MM.1S (cell line): ENCODE measurements around the gene CLTCL1.

Source experiments
- DNase-seq: peaks from one replicate; pipeline ENCODE4 v3.0.0-alpha.2; 2015
- H2AFZ ChIP-seq: fragments of 300-600 bp; sonication (generic); 2 replicates; pipeline ENCODE4 v1.6.0; 2016; ENCODE audit warnings: antibody characterized with exemption, low read length
- H3F3A ChIP-seq: fragments of 300-600 bp; sonication (generic); 2 replicates; pipeline ENCODE4 v1.6.1; 2016; ENCODE audit warnings: mild to moderate bottlenecking, antibody characterized with exemption, low read length, moderate library complexity, mixed read lengths; ENCODE audit not compliant: insufficient read depth
- H3K27ac ChIP-seq: fragments of 300-600 bp; sonication (generic); 2 replicates; pipeline ENCODE4 v1.5.1; 2016; ENCODE audit warnings: mild to moderate bottlenecking, low read length
- H3K27me3 ChIP-seq: fragments of 300-600 bp; sonication (generic); replicated peaks from 2 replicates; pipeline ENCODE4 v1.6.0; 2016; ENCODE audit warnings: low read length; ENCODE audit not compliant: insufficient read depth
- H3K36me3 ChIP-seq: fragments of 300-600 bp; sonication (generic); replicated peaks from 2 replicates; pipeline ENCODE4 v1.6.1; 2016; ENCODE audit warnings: mild to moderate bottlenecking, low read length, mixed read lengths; ENCODE audit not compliant: insufficient read depth
- H3K4me1 ChIP-seq: fragments of 300-600 bp; sonication (generic); 2 replicates; pipeline ENCODE4 v1.6.1; 2016; ENCODE audit warnings: low read length, mixed read lengths
- H3K4me2 ChIP-seq: fragments of 300-600 bp; sonication (generic); 2 replicates; pipeline ENCODE4 v1.6.0; 2016; ENCODE audit warnings: low read depth, low read length
- H3K4me3 ChIP-seq: fragments of 300-600 bp; sonication (generic); 2 replicates; pipeline ENCODE4 v1.5.1; 2016; ENCODE audit warnings: low read length, mixed read lengths
- H3K79me2 ChIP-seq: fragments of 300-600 bp; sonication (generic); 2 replicates; pipeline ENCODE4 v1.6.1; 2016; ENCODE audit warnings: mixed run types, low read length, mixed read lengths
- H3K9ac ChIP-seq: fragments of 300-600 bp; sonication (generic); 2 replicates; pipeline ENCODE4 v1.6.1; 2016; ENCODE audit warnings: low read length, mixed read lengths
- H3K9me2 ChIP-seq: fragments of 300-600 bp; sonication (generic); replicated peaks from 2 replicates; pipeline ENCODE4 v1.6.1; 2016; ENCODE audit warnings: mild to moderate bottlenecking, low read length, mixed read lengths; ENCODE audit not compliant: insufficient read depth
- H3K9me3 ChIP-seq: fragments of 300-600 bp; sonication (generic); replicated peaks from 2 replicates; pipeline ENCODE4 v1.6.1; 2016; ENCODE audit warnings: mild to moderate bottlenecking, low read length, mixed read lengths; ENCODE audit not compliant: insufficient read depth
- H4K20me1 ChIP-seq: fragments of 300-600 bp; sonication (generic); 2 replicates; pipeline ENCODE4 v1.6.1; 2016; ENCODE audit warnings: mild to moderate bottlenecking, low read length, moderate library complexity, mixed read lengths; ENCODE audit not compliant: insufficient read depth
- EZH2 ChIP-seq: fragments of 300-600 bp; sonication (generic); optimal IDR thresholded peaks from 2 replicates; pipeline ENCODE3; 2017; ENCODE audit warnings: low read depth, mild to moderate bottlenecking, antibody characterized with exemption, low read length, mixed read lengths
- EZH2phosphoT487 ChIP-seq: fragments of 300-600 bp; sonication (generic); IDR thresholded peaks from 2 replicates; pipeline ENCODE4 v1.6.1; 2018; ENCODE audit warnings: antibody characterized with exemption, low read length
- TF ChIP-seq, protein P1 (sequence below): fragments of 300-600 bp; sonication (generic); IDR thresholded peaks from 2 replicates; pipeline ENCODE4 v1.5.1; 2016; ENCODE audit warnings: antibody characterized with exemption, low read length, mixed read lengths

The CLTCL1 gene

DNA sequence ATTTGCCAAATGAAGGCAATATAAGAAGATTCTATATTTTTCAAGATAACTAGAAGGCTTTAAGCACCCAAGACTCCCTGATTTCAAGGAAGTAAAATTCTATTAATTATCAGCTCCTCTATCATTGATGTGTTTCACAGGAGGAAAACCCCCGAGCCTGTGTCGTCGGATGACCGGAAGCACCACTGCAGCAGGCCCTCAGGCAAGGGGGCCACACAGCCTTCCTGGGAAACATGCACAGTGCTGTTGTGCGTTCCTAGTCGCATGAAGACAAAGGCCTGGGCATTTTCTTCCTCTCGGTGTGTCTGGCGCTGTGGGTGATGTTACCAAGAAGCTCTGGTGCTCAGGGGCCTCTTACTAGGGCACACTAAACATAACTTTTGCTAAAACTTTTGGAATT lies 16.4 kb downstream of the CLTCL1 start:
- no peak for DNase-seq
- H3K36me3 ChIP-seq: no peaks in the 10 kb centered on the region
- H3K9me3 ChIP-seq: no peaks in the 10 kb centered on the region
- H3K79me2 ChIP-seq: no peaks in the 10 kb centered on the region
- no peaks in the 10 kb centered on the region for H3F3A ChIP-seq
- no peaks in the 10 kb centered on the region for H4K20me1 ChIP-seq
- H3K9me2 ChIP-seq: no peaks in the 10 kb centered on the region
- no peak overlapping the region for H2AFZ ChIP-seq
- H3K4me3 ChIP-seq: no peak overlapping the region
- H3K27me3 ChIP-seq: no peaks in the 10 kb centered on the region
- no peak overlapping the region for H3K9ac ChIP-seq
- no peak overlapping the region for H3K4me2 ChIP-seq
- no peak overlapping the region for H3K27ac ChIP-seq
- TF ChIP-seq EZH2 (no peak), EZH2phosphoT487 (no peak)
- no peaks in the 10 kb centered on the region for H3K4me1 ChIP-seq

DNA sequence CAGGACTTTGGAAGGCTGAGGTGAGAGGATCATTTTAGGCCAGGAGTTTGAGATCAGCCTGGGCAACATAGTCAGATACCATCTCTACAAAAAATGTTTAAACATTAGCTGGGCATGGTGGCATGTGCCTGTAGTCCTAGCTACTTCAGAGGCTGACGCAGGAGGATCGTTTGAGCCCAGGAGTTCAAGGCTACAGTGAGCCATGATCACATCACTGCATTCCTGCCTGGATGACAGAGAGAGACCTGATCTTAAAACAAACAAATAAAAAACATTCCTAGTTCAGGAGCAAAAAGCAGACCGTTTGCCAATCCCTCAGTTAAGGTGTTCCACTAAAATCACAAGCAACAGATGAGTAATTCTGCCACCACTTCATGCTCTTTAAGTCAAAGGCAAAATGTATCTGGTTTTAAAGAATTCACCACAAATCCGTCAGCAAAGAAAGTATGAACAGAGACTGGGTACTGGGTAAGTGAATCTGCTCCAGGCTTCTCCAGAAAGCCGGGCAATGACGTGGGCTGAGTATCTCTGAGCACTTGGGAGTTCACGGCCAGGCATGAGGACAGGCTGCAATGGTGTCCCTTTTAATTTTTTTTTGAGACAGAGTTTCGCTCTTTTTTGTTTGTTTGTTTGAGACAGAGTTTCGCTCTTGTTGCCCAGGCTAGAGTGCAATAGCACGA lies 19.5 kb downstream of the CLTCL1 start:
- no peak overlapping the region for H3K4me2 ChIP-seq
- TF ChIP-seq EZH2phosphoT487 (no peak), EZH2 (no peak)
- TF ChIP-seq, protein P1, sequence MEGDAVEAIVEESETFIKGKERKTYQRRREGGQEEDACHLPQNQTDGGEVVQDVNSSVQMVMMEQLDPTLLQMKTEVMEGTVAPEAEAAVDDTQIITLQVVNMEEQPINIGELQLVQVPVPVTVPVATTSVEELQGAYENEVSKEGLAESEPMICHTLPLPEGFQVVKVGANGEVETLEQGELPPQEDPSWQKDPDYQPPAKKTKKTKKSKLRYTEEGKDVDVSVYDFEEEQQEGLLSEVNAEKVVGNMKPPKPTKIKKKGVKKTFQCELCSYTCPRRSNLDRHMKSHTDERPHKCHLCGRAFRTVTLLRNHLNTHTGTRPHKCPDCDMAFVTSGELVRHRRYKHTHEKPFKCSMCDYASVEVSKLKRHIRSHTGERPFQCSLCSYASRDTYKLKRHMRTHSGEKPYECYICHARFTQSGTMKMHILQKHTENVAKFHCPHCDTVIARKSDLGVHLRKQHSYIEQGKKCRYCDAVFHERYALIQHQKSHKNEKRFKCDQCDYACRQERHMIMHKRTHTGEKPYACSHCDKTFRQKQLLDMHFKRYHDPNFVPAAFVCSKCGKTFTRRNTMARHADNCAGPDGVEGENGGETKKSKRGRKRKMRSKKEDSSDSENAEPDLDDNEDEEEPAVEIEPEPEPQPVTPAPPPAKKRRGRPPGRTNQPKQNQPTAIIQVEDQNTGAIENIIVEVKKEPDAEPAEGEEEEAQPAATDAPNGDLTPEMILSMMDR: no peak
- no peaks in the 10 kb centered on the region for H3F3A ChIP-seq
- no peak overlapping the region for H2AFZ ChIP-seq
- DNase-seq: no peak
- no peak overlapping the region for H3K4me3 ChIP-seq
- no peaks in the 10 kb centered on the region for H3K4me1 ChIP-seq
- no peaks in the 10 kb centered on the region for H4K20me1 ChIP-seq
- no peak overlapping the region for H3K9ac ChIP-seq
- H3K36me3 ChIP-seq: no peaks in the 10 kb centered on the region
- no peaks in the 10 kb centered on the region for H3K9me2 ChIP-seq
- no peaks in the 10 kb centered on the region for H3K27me3 ChIP-seq
- H3K9me3 ChIP-seq: no peaks in the 10 kb centered on the region
- no peak overlapping the region for H3K27ac ChIP-seq
- no peaks in the 10 kb centered on the region for H3K79me2 ChIP-seq

DNA sequence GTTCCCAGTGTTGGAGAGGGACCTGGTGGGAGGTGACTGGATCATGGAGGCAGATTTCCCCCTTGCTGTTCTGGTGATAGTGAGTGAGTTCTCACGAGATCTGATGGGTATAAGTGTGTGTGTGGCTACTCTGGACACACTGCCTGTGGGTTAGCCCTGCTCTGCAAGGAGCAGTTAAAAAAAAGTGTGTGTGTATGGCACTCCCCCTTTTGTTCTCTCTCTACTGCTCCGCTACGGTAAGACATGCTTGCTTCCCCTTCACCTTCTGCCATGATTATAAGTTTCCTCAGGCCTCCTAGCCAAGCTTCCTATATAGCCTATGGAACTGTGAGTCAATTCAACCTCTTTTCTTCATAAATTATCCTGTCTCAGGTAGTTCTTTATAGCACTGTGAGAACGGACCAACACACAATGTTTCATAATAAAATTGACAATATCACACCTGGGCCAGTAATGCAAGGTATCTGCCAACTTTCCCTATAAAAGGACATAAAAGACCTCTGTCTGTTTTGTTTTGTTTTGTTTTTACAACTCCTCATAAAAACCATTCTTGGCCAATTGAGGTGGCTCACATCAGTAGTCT lies 20.2 kb downstream of the CLTCL1 start:
- no peak overlapping the region for H3K4me3 ChIP-seq
- H3K9me2 ChIP-seq: no peaks in the 10 kb centered on the region
- no peaks in the 10 kb centered on the region for H4K20me1 ChIP-seq
- H3F3A ChIP-seq: no peaks in the 10 kb centered on the region
- no peak overlapping the region for H3K27ac ChIP-seq
- DNase-seq: no peak
- H3K9ac ChIP-seq: no peak overlapping the region
- H3K27me3 ChIP-seq: no peaks in the 10 kb centered on the region
- no peak for TF ChIP-seq EZH2phosphoT487
- TF ChIP-seq EZH2: no peak
- TF ChIP-seq, protein P1: no peak
- H3K4me1 ChIP-seq: no peaks in the 10 kb centered on the region
- H3K4me2 ChIP-seq: no peak overlapping the region
- H3K79me2 ChIP-seq: no peaks in the 10 kb centered on the region
- no peak overlapping the region for H2AFZ ChIP-seq
- no peaks in the 10 kb centered on the region for H3K9me3 ChIP-seq
- H3K36me3 ChIP-seq: no peaks in the 10 kb centered on the region

DNA sequence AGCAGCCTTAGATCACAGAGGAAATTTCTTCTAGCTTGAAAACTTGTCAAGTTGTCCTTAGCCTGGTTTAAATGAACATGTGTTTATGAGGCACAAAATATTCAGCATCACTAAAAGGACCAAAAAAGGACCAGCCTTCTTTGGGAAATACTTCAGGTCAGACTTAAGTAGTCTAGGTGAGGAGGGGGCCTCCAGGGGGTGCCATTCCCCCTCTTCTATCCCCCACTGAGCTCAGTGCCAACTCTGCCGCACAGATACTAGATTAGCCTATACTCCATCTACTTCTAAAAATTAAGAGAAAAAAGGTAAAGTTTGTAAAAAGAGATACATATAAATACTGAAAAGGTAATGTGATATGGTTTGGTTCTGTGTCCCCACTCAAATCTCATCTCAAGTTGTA lies 20.6 kb downstream of the CLTCL1 start:
- Histone ChIP-seq H3K36me3 (no peaks in the 10 kb centered on the region), H3K9ac (no peak overlapping the region), H2AFZ (no peak overlapping the region), H3F3A (no peaks in the 10 kb centered on the region), H3K4me1 (no peaks in the 10 kb centered on the region), H3K4me3 (no peak overlapping the region), H3K9me2 (no peaks in the 10 kb centered on the region), H3K79me2 (no peaks in the 10 kb centered on the region), H4K20me1 (no peaks in the 10 kb centered on the region), H3K4me2 (no peak overlapping the region), H3K27ac (no peak overlapping the region), H3K27me3 (no peaks in the 10 kb centered on the region), H3K9me3 (no peaks in the 10 kb centered on the region)
- no peak for TF ChIP-seq EZH2
- no peak for TF ChIP-seq EZH2phosphoT487
- TF ChIP-seq, protein P1: no peak
- DNase-seq: no peak
